SIG-M5 treated with dmso at 0.1 percent for 504 hours (cell line): ENCODE results near the gene CAPN12.

ENCODE experiments used
- DNase-seq: peaks from one replicate; lab custom pipeline; 2025; ENCODE audit not compliant: unreplicated experiment; lab: John Stamatoyannopoulos, UW

CAPN12 gene

GRCh38 chr19:38697197-38697596 is 47.1 kb downstream of the CAPN12 start:
- DNase-seq: no peak

- no peak for DNase-seq
Measured at GRCh38 chr19:38696729-38697055, 47.6 kb downstream of the CAPN12 start.

DNA sequence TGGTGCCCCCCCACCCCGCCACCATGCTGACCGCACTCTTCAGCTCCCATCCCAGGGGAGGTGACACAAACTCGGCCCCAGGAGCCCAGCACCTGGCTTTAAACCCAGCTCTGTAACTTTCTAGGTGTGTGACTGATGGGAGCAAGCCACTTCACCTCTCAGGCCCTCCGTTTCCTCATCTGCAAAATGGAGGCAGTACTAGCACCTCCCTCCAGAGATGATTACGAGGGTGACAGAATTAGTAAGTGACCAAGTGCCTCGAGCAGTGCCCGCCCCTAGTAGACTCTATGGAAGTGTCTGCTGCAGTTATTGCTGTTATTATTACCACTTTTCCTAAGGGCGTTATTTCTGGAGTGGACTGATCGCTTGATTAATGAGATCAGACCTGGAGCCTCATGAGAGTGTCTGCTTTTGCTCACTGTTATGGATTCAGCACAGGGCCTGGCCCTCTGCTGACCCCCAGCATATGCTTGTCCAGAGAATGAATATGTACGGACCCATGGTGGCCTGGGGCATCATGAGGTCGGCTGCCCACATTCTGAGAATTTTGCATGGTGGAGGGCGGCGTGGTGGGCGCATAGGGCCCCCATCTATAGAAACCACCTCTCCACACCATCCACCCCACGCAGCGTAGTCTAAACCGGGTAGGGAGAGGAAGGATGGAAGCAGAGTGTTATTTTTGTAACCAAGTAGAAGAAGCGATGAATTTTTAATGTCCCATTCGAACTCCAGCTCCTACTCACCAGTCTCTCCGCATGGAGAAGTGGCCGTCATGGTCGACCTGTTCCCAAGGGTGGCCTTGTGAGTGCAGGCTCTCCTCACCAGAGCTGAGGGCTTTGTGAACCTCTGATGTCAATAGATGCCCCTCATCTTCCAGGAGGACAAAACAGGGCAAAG is 48.2 kb downstream of the CAPN12 start:
- no peak for DNase-seq

GRCh38 chr19:38695317-38695683 is 49.0 kb downstream of the CAPN12 start:
- no peak for DNase-seq

DNA sequence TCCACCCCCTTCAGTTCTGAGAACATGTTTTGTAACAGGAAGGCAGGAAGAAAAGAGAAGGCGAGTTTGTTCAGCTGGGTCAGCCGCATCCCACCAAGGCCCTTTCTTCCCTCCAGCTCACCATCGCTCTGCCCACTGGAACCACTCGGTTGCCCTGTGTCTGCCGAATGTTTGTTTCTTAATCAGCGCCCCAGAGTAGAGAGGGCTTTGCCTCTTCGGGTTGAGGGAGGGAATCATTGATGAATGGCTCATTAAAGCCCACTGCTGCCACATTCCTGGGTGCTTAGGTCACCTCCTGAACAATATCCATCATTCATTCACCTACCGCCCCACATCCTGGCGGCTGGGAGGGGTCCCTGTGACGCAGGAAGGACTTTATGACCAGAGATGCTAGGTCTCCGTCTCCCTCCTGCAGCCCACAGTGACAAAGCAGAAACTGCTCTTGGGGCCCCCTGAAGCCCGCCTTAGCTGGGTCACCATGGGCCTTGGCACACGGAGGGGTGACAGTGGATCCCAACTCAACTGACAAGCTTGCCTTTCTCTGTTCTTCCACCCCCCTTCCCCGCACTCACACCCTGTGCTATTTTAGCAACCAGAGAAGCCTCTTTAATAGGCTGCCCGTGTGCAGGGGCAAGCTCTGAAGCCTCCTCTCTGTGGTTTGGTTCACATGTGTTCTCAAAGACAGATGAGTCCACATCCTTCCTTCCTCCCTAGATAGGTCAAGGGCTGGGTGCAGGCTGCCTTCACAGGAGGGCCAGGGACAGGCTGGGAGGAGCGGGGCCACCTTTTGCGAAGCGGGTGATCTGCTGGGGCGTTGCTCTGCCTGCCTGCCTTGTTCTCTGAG is 50.7 kb downstream of the CAPN12 start:
- peak; percentile 22 for DNase-seq

DNA sequence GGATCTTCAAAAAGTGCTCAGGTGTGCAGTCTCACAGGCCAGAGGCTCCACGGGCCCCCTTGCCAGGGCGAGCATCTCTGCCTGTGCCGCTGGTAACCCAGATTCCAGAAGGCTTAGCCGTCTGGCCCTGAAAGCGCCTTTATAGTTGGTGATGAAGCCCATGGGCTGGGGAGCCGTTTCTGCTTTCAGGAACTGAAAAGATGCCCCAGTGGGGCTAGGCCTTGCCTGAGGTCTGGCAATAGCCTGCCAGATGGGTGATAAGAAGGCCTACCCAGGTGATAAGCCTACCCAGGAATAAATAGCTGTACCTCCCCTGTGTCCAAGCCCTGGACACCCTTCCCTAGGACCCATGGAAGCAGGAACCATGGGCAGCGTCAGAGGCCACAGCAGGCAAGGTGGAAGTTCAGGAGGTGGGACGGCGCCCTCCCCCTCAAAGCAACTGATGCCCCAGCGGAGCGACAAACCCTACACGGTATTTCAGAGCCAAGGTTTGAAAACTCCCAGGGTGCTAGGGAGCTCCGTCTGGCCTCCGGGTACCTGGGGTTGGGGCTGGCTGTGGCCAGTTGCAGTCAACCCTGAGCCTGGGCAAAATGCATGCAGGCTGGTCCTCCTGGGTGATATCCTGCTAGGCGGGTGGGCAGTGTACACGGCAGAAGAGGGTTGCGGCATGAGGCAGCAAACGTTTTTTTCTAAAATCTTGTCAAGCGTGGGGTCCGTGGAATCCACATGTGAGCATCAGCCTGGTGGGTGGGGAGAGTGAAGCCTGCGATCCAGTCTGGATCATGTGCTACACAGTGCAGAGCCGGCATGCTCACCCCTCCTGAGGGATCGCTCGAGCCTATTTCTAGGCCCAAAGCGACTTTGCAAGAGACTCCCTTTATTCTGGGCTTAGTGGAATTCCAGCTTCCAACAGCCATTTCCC is 51.6 kb downstream of the CAPN12 start:
- DNase-seq: no peak

DNA sequence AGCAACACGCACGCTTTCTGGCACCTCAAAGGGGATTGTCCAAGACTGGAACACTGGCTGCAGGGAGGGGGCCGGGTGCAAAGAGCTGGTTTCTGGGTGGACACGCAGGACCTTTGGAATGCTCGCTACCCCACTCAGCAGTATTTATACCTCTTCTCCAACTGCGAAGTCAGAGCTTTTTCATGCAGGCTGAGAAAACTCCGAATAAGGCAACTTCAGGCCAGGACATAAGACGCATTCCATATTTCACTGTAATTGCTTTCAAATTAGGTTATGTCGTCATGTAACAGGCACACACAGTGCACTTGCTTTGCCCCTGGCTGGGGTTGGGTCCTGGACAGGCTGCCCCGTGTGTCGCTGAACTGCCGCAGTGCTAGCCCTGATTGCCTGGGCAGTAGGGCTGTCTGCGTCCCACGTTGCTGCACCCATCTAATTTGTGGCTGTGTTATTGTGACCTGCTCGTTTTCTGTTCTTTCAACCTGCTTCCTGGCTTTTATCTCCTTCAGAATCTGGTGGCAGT is 52.3 kb downstream of the CAPN12 start:
- DNase-seq: no peak

GRCh38 chr19:38690832-38691231 is 53.4 kb downstream of the CAPN12 start:
- DNase-seq: no peak

GRCh38 chr19:38690146-38690545 is 54.1 kb downstream of the CAPN12 start:
- DNase-seq: no peak

DNA sequence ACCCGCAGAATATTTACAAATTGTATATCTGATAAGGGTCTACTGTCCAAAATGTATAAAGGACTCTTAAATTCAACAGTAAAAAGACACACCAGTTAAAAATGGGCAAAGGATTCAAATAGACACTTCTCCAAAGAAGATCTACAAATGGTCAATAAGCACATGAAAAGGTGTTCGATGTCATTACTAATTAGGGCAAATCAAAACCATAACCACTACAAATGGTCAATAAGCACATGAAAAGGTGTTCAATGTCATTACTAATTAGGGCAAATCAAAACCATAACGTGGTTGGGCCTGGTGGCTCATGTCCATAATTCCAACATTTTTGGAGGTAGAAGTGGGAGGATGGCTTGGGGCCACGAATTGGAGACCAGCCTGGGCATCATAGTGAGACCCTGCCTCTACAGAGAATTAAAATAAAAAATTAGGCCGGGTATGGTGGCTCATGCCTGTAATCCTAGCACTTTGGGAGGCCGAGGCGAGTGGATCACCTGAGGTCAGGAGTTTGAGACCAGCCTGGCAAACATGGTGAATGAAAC is 56.4 kb downstream of the CAPN12 start:
- DNase-seq: no peak

DNA sequence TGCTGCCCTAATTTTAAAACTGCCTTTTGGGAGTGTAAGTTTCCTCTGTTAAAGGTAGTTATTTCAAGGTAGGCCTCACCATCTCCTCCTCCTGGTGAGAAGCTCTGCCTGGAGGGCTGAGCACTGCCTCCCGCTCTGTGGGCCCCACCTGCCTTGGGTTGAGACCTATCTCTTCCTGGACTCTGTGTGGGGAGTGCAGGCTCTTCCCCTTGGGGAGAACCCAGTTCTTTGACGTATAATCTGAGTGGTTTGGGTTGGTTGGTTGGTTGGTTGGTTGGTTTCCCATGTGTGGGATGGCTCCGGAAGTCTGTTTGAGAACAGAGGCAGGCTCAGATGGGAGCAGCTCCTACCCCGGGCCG is 57.8 kb downstream of the CAPN12 start:
- no peak for DNase-seq

- DNase-seq: no peak
Measured at GRCh38 chr19:38685666-38686529, 58.4 kb downstream of the CAPN12 start.

DNA sequence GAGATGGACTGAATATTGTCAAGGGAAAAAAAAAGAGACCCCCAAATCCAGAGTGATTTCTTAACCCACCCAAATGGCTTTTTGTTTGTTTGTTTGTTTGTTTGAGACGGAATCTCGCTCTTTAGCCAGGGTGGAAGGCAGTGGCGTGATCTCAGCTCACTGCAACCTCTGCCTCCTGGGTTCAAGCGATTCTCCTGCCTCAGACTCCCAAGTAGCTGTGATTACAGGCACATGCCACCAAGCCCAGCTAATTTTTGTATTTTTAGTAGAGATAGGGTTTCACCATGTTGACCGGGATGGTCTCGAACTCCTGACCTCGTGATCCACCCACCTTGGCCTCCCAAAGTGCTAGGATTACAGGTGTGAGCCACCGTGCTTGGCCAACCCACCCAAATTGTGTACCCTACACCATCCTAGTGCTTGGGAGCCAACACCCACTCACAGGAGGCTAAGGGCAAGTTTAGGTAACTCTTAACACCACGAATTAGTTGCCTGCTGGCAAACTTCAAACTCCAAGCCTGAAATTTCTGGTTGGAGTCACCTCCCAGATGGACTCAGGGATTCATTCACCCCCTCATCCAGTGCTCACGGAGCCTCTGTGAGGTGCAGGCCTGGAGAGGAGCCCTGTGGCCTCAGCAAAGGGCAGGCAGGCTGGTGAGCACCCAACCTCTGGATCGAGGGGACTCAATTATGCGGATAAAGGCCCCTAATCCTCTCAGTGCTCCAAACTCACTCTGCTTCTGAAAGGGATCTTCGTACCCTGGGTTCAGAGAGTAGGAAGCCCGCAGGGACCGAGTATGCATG is 59.2 kb downstream of the CAPN12 start:
- no peak for DNase-seq

DNA sequence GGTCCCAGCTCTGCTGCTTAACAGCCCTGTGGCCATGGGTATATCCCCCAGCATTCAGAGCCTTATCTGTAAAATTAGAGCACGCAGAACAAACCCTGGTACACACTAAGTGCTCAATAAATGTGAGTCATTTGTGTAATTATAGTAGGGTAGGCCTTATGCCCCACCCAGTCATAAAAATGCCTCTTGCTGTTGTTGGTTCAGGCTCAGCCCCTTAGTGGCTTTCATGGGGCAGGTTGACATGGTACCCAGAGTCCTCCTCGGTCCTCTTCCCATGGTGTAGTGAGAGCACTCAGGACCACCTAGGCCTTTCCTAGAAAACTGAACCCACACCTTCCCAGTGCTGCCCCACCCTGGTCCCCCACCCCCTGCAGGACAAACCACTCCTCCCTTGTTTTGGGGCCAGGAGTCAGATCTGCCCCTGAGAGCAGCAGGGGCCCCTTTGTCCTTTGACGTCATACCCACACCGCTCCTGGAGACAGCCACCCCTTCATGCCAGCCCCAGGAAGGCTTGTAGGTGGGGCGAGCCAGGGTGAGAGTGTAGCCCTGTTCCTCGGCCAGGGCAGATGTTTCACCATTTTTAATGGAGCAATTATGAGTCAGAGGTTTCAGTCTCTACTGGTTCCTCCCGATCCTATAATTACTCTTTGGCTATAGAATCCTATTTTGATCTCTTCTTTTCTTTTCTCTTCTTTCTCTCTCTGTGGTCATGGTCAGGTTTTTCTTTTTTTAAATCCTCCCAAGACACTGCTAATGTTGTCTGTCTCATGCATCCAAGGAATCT is 60.0 kb downstream of the CAPN12 start:
- DNase-seq: peak; percentile 91

DNA sequence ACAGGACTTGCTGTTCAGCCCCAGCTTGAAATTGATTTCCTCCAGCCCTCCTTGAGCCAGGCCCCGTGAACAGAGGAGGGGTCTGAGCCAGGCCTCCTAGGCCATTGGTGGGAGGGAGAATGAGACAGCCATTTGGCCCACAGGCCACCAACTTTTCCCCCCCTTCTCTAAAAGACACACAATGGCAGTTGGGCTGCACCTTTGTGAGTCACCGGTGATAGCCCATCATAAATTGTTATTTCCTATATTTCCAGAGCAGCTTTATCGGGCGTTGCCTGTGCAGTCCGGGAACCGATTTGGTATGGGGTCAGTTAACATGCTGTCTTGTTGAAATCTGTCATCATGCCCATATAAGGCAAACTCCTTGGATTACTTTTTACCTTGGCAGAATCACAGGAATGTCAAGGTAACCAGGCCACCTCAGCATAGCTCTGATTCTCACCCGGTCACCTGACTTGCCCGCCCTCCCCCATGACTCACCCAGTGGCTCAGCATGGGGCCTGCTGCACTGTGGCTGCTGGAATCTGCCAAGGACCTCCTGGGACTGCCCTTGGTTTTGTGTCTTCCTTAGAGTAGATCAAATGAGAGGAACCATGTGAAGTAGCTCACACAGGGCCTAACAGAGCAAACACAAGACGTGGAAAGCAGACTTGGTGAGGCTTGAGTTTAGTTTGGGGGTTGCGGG is 60.7 kb downstream of the CAPN12 start:
- peak; percentile 77 for DNase-seq

- DNase-seq: no peak
Measured at GRCh38 chr19:38682872-38683392, 61.3 kb downstream of the CAPN12 start.

DNA sequence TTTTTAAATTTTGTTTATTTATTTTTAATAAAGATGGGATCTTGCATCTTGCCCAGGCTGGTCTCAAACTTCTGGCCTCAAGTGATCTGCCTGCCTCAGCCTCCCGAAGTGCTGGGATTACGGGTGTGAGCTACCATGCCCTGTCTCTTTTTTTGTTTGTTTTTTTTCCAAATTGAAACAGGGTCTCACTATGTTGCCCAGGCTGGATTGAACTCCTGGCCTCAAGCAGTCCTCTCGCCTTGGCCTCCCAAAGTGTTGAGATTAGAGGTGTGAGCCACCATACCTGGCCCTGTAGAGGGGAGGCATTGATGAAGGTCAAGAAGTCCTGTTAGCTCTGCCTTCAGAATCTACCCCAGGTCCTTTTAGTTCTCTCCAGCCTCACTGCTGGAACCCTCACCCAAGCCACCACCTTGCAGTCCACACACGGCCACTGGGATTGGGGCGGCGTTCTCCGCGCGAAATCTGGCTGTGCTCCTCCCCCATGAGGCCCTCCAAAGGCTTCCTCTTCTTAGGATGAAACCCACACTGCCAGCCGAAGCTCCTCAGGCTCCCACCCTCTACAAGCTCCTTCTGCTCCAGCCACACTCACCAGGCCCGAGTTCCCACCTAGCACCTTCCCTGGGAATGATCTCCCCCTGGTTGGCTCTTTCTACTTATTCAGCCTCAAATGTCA is 61.9 kb downstream of the CAPN12 start:
- no peak for DNase-seq
